ENCODE measurements around the gene NAPB.
"Not testable (repeated sequence)": the region's sequence is repeated elsewhere in the genome, so short reads cannot be mapped to it uniquely, and the experiment has no call there.

NAPB gene

DNA sequence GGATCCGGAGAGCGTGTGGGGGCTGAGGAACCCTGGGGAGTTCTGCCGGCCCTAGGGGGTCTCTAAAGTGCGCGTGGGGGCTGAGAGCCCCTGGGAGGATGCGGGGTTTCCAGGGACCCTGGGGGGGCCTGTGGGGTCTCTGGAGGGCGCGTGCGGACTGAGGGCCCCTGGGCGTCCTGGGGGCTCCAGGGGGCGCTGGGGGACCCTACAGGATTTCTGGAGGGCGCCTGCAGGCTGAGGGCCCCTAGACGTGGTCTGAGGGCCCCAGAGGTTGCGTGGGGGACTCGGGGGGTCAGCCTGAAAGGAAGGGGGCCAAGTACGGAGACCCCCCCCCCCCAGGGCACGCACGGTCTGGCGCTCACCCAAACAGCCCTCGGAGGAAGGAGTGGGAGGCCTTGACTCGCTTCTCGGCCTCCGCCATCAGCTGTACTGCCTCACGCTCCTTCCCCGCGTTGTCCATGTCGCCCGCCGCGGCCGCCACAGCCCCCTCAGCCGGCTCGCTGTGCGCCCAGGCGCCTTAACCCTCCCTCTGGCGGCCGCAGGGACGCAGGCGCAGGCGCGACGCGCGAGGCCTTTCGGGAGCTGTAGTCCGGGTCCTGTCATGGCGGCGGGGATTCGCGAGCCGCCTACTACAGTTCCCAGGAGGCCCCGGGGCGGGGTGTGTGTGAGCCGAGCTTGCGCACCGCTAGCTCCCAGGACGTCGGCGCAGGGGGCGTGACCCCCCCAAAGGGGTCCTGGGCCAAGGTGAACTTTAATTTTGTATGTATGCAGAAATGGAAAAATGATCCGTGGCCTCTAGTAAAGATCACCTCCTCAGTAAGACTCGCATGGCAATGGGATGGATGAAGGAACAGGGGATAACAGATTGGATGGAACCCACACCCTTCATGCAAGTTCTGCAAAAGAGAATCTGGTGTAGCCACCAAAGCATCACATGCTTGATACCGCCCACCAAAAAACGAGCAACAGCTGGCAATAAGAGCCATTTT, at the start of gene NAPB:
Gene NAPB (minus strand): TSS at position 546 of the 989 bp plus-strand sequence. CDS start 86 bp downstream, at position 460.
- peak; percentile 90 for DNase-seq

DNA sequence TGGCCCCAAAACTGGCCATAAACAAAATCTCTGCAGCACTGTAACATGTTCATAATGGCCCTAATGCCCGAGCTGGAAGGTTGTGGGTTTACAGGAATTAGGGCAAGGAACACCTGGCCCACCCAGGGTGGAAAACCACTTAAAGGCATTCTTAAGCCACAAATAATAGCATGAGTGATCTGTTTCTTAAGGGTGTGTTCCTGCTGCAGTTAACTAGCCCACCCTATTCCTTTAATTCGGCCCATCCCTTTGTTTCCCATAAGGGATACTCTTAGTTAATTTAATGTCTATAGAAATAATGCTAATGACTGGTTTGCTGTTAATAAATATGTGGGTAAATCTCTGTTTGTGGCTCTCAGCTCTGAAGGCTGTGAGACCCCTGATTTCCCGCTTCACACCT, 45.7 kb upstream of the NAPB start:
- not testable (repeated sequence) for DNase-seq

DNA sequence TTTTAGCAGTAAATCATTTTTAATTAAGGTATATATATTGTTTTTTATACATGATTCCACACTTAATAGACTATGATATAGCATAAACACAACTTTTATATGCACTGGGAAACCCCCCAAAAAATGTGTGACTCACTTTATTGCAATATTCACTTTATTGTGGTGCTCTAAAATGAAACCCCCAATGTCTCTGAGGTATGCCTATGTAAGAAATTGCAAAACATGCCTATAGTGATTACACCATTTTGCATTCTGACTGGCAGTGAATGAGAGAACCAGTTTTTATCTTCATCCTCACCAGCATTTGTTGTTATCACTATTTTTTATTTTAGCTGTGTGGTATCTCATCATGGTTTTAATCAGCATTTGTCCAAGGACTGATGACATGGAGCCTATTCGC, 39.9 kb upstream of the NAPB start:
- no peak for DNase-seq

DNA sequence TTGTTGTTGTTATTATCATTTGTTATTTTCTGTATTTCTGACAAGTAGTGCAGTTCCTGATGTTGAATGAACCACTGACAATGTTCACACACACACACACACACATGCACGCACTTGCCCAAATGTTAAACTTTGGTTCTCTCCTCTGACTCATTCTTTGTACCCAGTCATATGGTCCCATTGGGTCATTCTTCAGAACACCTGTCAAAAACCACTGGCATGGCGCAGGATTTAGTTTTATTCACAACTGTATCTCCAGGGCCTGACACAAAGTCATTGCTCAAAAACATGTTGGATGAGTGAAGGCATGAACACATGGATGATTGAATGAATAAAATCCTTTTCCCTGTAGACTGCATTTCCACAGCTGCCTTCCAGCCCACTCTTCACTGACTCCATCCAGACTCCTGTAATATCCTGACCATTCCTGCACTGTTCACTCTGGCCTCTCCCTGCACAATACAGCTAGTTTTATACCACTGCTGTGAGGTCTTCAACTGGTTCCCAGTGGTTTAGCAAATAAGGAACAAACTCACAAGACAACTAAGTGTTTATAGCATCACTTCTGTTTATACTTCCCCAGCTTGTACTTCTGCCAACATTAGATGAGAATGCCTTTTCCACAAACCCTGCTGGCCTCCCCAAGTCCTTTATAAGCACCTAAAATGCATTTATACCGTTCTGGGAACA, 38.3 kb upstream of the NAPB start:
- DNase-seq, result no peak

DNA sequence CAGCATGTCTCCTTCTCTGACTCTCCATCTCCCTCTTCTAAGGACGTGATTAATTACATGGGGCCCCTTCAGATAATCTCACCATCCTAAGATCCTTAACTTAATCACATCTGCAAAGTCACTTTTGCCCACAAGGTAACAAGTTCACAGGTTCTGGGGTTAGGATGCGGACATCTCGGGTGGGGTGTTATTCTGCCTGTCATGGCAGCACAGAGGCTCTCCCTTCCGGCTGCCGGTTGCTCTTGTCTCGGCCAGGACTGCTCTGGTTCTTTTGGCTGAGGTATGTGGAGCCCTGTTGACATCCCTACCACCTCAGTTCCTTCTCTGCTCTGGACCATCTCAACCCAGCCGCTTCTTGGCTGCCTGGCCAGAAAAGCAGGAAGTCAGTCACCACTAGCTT, 35.6 kb upstream of the NAPB start:
- no peak for DNase-seq

DNA sequence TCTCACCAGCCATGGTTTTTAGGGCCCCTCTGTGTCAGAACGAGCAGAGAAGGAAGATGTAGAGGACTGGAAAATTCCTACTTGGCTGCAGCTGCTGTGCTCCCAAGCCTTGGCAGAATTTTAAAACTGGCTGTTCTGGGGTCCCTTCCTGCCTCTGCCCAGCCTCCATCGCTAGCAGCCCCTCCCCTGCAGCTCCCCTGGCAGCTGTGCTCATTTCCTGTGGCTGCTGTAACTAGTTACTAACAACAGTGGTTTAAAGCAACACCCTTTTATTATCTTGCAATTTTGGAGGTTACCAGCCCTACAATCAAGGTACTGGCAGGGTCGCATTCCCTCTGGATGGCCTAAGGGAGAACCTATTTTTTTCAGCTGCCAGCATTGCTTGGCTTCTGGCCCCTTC, 35.1 kb upstream of the NAPB start:
- DNase-seq, result no peak

DNA sequence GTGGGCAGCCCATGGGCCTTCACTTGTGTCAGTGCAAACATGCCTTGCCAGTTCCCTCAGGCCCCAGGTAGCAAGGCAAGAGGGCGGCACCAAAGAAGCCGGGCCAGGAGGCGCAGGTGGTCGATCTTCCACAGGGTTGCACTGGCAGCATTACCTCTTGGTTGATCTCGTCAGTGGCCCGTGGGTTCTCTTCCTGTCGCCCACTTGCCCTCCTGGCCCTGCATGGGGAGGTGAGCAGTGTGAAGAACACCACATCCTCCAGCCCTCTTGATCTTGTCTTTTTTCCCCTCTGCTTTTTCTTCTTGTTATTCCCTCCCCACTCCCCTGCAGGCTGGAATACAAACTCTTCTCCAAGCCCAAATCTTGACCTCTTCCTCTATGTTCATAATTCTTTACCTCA, 34.4 kb upstream of the NAPB start:
- no peak for DNase-seq

DNA sequence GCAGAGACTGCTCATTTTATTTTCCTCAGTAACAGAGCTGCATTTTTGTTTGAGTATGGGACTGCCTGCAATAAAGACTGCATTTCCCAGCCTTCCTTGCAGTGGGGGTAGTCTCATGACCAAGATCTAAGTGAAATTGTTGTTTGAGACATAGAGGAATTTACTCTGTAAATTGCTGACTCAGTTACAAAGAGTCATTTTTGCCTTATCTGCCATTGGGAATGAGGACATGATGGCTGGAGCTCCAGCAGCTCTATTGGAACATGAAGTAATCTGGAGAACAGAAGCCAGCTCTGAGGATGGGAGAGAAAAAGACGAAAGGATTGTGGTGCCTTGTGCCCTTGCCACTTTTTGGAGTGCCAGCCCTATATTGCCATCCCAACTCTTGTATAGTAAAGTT, 33.5 kb upstream of the NAPB start:
- no peak for DNase-seq

DNA sequence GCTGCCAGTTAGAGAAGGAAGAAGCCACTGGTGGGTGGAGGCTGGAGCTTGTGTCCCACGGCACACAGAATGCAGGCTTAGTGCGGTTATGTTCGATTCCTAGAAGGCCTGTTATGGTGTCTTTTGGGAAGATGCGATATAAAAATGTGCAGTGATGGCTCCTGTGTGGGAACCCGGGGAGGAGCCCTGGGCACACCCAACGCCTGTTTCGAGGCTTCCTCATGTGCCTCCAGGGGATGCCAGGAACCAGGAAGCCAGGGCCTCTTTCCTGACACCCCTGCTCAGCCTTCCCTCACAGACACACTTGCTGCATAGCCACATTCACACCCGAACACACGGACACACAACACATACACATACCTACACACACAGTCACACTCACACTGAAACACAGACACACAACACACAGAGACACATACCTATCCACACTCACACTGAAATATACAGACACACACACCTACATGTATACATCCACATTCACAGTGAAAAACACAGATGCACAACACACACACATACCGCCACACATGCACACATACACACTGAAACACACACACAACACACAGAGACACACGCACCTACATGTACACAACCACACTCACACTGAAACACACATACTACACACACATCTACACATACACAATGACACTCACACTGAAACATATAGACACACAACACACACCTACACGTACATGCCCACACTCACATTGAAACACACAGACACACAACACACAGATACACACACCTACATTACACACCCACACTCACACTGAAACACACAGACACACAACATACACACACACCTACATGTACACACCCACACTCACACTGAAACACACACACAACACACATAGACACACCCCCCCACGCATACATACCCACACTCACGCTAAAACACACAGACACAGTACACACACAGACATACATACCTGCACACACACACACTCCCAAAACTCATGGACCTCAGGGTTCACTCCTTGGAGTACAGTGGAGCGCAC, 32.6 kb upstream of the NAPB start:
- DNase-seq, result no peak

DNA sequence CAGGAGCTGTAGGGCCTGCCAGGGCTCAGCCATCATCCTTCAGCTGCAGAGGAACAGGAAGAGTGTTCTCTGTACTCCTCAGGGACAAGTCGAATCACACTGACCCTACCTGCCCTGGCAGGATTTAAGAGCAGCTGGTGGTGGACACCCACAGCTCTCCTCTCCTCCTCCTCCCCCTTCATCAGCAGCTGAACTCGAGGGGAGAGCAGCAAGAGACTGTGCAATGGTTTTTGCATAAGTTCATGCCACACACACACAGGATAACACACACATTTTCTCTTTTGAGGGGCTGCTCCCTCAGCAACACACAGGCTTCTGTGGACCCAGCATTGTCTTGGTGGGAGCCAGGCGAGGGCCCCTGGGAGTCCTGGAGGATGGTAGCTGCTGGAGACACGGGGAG, 31.5 kb upstream of the NAPB start, which contains the start of gene CST11:
Gene CST11 (minus strand): TSS at position 101 of the 400 bp plus-strand sequence. CDS start 65 bp downstream, at position 36.
- DNase-seq, result no peak

DNA sequence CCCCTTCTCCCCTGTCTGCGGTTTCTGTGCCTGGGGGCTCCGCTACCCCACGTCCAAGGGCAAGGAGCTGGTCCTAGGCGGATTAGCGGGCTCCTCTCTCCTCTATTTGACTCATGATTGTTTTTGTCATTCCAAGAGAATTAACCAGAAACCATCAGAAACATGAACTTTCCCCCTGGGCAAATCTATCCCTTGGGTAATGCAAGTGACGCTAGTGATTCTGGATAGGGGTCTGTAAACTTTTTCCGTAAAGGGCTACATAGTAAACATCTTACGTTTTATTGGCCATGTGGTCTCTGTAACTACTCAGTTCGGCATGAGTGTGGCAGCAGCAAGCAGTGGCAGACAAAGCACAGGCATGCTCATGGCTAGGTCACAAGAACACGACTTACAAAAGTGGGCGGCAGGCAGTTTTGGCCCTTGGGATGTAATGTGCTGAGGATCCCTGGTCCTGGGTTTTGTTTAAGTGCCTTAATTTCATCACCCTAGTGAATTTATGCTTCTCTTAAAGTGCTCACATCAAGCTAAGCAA, 30.7 kb upstream of the NAPB start:
- DNase-seq, result peak; percentile 10

DNA sequence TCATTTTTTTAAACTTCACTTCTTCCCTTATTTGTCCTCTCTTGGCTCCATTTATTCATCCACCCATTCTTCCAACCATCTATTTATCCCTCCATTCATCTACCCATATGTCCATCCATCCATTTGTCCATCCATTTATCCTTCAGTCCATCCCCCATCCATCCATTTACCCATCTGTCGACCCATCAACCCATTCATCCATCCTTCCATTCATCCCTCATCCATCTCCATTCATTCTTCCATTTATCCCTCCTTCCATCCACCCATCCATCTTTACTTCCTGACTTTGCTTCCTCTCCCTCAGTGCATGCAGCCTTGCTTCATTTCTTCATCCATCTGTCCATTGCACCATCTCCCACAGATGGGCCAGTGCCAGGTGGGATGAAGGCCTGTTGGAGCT, 29.6 kb upstream of the NAPB start:
- DNase-seq, result no peak

DNA sequence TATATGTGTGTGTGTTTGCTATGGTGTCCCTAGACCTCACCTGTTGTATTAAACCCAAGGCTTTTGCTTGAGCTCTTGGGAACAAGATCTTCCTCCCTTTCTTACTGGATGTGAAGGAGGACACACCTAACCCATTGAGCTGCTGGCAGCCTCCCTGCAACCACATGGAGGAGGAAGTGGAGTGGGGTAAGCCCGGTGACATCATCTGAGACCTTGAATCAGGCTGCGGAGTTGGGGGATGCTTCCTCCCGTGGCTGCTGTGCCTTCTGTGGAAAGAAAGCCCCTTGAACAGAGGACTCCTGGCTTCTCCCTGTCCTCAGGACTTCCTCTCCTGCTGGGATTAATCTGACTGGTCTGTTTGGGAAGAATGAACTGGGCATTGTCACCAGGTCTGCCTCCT, 28.1 kb upstream of the NAPB start:
- DNase-seq, result peak; percentile 20

DNA sequence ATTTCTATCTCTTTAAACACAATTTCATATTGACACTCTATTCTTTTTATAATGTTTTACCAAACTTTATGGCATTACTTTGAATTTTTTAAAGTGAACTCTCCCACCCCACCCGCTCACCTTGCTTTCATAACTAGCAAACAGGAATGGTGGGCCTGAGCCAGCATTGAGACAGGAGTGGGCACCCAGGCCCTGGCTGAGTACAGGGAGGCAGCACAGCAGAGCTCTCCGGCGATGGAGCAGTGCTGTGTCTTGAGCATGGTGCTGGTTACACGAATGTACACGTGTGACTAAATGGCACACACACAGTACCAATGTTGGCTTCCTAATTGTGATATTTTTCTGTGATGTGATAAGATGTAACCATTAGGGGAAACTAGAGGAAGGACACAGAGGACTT, 26.9 kb upstream of the NAPB start:
- DNase-seq, result no peak

DNA sequence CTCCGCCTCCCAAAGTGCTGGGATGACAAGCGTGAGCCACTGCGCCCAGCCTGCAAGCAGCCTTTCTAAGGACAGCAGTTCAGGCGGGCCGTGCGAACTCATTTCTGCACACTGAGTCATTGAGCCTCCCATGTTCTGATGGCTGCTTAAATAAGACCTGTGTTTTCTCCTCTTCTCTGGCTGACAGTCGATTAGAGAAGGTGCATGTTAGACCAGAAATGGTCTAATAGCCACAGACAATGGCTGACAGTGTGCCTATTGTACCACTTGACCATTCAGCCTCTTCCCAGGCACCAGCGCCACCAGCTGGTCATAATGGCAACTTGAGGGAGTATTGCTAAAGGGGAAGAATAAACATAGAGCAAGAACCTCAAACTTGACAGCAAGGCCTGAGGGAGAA, 25.2 kb upstream of the NAPB start:
- DNase-seq, result peak; percentile 41

DNA sequence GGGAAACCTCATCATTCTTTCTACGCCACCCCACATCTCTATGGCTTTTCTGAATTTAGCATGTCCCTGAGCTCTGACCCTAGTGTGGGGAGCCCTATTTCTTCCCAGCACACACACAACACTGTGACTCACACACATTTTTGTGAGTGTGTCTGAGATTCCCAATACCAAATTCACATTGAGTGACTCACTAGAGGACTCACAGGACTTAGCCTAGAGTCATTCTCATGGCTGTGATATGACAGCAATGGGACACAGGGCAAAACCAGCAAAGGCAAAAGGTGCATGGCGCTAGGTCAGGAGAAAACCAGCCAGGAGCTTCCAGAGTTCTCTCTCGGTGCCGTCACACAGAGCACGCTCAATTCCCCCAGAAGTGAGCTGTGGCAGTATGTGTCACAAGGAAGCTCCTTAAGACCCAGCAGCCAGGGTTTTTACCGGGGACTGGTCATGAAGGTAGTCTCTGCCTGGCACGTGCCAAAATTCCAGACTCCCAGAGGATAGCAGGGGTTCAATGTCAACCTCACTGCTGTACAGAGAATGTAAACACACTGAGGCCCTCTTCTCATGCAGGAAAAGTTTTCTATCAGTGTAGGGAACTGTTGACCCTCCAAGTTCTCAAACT, 24.4 kb upstream of the NAPB start:
- peak; percentile 92 for DNase-seq

DNA sequence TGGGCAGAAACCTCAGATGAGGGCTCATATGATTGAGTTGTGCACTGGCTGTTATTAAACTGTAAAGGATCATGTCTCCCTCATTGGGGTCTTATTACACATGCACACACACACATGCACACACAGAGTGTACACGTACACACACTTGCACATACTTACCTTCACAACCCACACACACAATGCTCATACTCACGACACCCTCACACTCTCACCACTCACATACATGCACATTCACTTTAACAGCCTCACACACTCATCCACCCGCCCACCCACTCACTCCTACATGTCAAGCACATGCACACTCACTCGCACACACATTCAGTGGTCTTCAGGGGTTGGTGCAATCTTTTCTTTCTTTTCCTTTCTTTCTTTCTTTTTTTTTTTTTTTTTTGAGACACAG, 23.6 kb upstream of the NAPB start:
- DNase-seq, result no peak

DNA sequence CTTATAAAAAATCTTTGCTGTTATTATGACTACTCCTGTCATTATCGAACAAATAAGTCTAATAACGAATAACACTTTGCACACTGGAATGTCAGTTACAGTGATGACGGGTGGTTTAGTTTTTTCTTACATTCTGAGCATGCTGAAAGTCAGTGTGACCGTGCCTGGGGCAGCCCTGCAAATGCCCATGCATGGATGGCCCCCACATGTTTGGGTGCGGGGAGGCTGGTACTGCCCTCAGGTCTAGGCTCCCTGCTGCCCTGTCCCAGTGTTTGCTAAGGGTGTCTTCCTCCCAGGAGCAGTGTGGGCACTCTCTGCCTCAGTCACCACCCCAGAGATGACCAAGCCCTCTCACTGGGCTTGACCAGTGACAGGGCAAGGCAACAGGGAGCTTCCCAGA, 21.1 kb upstream of the NAPB start:
- DNase-seq, result no peak

DNA sequence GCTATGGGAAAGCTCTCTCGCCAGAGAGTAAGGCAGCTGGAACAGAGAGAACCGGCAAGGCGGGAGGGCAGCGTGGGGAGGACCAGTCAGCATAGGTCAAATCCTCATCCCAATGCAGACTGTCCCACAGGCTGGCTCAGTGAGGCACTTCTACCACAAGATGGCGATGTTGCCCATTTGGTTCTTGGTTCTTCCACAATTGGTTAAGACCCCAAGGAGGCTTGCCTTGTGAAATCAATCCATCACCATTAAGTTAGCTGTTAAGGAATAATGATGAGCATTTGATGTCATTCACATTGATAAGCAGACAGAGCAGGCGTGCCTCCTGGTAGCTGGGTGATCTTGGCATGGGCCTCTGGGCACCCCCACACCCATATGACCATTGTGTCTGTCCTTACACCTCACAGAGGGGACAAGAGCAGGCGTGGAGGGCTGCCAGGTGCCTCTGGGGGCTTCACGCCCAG, 20.6 kb upstream of the NAPB start:
- peak; percentile 79 for DNase-seq

DNA sequence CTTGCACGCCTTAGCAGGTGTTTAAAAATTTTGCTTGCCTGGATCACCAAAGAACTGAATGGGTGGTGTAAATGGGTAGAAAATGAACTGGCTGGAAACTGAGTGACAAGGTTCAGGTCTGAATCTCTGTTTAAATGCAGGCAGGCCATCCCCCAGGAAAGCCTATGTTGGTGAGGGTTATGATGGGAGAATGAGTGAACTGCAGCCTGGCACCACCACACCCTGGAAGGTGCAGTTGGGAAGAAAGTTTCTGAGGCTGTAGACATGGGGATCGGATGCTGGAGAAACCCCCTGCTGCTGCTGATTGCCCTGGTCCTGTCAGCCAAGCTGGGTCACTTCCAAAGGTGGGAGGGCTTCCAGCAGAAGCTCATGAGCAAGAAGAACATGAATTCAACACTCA, 18.7 kb upstream of the NAPB start:
- DNase-seq, result no peak

DNA sequence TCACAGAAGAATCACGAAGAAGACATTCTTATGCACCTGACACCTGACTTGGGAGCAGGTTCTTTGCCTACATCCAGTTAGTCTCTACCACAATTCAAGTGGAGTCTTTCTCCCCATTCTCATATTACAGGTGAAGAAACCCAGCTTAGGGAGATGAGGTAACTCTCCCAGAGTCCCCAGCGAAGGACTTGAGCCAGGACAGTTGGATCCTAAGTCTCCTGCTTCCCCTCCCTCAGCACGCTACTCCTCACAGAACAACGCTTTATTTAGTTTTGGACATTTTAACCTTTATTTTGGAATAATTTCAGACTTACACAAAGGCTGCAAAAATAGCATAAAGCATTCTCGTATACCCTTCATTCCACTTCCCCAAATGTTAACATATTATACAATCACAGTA, 17.4 kb upstream of the NAPB start:
- no peak for DNase-seq
